ENCODE data around the gene PTTG1. TPM values are rescaled to one million over a fixed set of nuclear protein-coding genes. Genes with fewer than 3 reads are reported as not detected.

PTTG1 gene
- total RNA-seq, 1 donor from 2014 or later: 5.6 TPM

DNA sequence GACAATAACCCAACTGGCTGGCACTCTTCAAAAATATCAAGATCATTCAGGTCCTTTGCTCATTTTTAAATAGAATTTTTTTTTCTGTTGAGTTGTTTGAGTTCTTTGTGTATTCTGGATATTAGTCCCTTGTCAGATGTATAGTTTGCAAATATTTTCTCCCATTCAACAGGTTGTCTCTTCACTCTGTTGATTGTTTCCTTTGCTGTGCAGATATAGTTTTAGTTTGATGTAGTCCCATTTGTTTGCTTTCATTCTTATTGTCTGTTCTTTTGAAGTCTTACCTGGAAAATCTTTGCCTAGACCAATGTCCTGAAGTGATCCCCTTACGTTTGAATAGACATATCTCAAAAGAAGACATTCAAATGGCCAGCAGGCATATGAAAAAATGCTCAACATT, 22.8 kb downstream of the PTTG1 start:
- Histone ChIP-seq H3K4me1 (peaks cover 3% of the 10 kb centered on the region), H3K27me3 (no peaks in the 10 kb centered on the region), H3K36me3 (no peaks in the 10 kb centered on the region), H3K27ac (no peak overlapping the region), H3K9me3 (no peaks in the 10 kb centered on the region), H3K4me3 (no peak overlapping the region)
- intact Hi-C loops (cut with DNase I): no loop called here
- TF ChIP-seq, protein P1, sequence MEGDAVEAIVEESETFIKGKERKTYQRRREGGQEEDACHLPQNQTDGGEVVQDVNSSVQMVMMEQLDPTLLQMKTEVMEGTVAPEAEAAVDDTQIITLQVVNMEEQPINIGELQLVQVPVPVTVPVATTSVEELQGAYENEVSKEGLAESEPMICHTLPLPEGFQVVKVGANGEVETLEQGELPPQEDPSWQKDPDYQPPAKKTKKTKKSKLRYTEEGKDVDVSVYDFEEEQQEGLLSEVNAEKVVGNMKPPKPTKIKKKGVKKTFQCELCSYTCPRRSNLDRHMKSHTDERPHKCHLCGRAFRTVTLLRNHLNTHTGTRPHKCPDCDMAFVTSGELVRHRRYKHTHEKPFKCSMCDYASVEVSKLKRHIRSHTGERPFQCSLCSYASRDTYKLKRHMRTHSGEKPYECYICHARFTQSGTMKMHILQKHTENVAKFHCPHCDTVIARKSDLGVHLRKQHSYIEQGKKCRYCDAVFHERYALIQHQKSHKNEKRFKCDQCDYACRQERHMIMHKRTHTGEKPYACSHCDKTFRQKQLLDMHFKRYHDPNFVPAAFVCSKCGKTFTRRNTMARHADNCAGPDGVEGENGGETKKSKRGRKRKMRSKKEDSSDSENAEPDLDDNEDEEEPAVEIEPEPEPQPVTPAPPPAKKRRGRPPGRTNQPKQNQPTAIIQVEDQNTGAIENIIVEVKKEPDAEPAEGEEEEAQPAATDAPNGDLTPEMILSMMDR (IDR thresholded peaks at IDR 0.05): no peak
- no peak for ATAC-seq
- no peak for DNase-seq

DNA sequence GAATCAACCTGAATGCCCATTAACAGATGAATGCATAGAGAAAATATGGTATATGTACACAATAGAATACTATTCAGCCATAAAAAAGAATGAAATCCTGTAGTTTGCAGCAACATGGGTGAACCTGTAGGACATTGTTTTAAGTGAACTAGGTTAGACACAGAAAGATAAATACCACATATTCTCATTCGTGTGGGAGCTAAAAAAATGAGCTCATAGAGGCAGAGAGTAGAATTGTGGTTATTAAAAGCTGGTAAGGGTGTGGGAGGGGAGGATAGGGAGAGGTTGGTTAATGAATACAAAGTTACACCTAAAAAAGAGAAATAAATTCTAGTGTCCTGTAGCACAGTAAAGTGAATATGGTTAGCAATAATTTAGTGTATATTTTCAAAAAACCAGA, 23.5 kb downstream of the PTTG1 start:
- Histone ChIP-seq H3K4me3 (no peak overlapping the region), H3K27me3 (no peaks in the 10 kb centered on the region), H3K27ac (no peak overlapping the region), H3K36me3 (no peaks in the 10 kb centered on the region), H3K9me3 (no peaks in the 10 kb centered on the region), H3K4me1 (no peaks in the 10 kb centered on the region)
- no peak for DNase-seq
- no peak for ATAC-seq
- intact Hi-C loops (cut with DNase I): no loop called here
- TF ChIP-seq, protein P1 (IDR thresholded peaks at IDR 0.05): no peak

DNA sequence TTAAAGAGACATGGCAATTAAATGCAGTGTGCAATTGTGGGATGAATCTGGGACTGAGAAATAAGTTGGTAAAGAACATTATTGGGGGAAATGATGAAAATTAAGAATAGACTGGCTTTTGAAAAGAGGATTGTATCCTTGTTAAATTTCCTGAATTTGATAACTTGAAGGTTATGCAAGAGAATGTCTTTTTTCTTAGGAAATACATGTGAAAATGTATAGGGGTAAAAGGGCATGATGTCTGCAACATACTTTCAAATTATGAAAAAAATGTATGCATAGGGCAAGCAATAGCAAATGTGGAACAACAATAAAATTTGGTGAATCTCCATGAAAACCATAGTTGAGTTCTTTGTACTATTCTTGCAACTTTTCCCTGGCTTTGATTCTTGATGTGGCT, 24.1 kb downstream of the PTTG1 start:
- intact Hi-C loops (cut with DNase I): no loop called here
- no peaks in the 10 kb centered on the region for H3K4me1 ChIP-seq
- no peak for ATAC-seq
- TF ChIP-seq, protein P1 (IDR thresholded peaks at IDR 0.05): no peak
- H3K4me3 ChIP-seq: no peak overlapping the region
- no peak for DNase-seq
- no peaks in the 10 kb centered on the region for H3K36me3 ChIP-seq
- H3K27ac ChIP-seq: no peak overlapping the region
- no peaks in the 10 kb centered on the region for H3K27me3 ChIP-seq
- H3K9me3 ChIP-seq: no peaks in the 10 kb centered on the region

DNA sequence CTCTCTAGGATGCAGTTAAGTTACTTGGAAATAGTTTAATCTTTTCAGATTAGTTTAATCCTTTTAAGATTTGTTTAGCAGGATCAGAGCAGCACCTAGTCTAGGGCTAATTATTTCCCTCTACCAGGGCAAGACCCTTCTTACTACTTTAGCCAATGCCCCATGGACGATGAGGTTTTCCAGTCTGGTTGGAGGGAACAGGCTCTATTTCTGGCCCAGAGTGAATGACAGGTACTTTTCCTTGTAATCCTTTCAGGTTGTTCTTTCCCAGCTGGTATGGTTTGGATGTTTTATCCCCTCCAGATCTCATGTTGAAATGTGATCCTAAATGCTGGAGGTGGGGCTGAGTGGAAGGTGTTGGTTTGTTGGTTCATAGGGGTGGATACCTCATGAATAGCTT, 27.2 kb downstream of the PTTG1 start:
- ATAC-seq (no peak), DNase-seq (no peak)
- no peaks in the 10 kb centered on the region for H3K27me3 ChIP-seq
- peaks cover 4% of the 10 kb centered on the region for H3K4me1 ChIP-seq
- no peak overlapping the region for H3K27ac ChIP-seq
- no peaks in the 10 kb centered on the region for H3K9me3 ChIP-seq
- H3K4me3 ChIP-seq: no peak overlapping the region
- TF ChIP-seq, protein P1 (IDR thresholded peaks at IDR 0.05): no peak
- intact Hi-C loops (cut with DNase I): no loop called here
- no peaks in the 10 kb centered on the region for H3K36me3 ChIP-seq

DNA sequence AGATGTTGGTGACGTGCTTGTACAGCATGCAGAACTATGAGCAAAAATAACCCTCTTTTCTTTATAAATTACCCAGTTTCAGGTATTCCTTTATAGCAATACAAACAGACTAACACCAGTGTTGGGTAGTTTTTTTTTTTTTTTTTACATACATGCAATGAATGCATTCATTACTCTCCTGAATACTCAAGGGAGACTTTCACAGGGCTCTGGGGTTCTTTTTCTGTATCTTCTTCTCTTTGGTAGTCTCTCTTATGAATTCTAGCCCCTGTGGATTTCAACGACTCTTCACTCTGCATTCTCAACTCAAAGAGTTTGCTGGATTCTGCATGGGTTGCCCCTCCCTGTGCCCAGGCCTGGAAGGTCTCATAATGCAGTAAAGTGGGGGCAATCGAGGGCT, 27.8 kb downstream of the PTTG1 start:
- DNase-seq (no peak), ATAC-seq (no peak)
- intact Hi-C loops (cut with DNase I): no loop called here
- Histone ChIP-seq H3K4me1 (peaks cover 4% of the 10 kb centered on the region), H3K9me3 (no peaks in the 10 kb centered on the region), H3K27me3 (no peaks in the 10 kb centered on the region), H3K27ac (no peak overlapping the region), H3K4me3 (no peak overlapping the region), H3K36me3 (no peaks in the 10 kb centered on the region)
- TF ChIP-seq, protein P1 (IDR thresholded peaks at IDR 0.05): no peak

Measured in upper lobe of right lung (tissue), 1 donor.